ENCODE measurements around the gene TRIM24. TPM values are rescaled to one million over a fixed set of nuclear protein-coding genes. Genes with fewer than 3 reads are reported as not detected.

Gene TRIM24
- total RNA-seq, 1 donor from 2014 or later: 93.8 TPM

DNA sequence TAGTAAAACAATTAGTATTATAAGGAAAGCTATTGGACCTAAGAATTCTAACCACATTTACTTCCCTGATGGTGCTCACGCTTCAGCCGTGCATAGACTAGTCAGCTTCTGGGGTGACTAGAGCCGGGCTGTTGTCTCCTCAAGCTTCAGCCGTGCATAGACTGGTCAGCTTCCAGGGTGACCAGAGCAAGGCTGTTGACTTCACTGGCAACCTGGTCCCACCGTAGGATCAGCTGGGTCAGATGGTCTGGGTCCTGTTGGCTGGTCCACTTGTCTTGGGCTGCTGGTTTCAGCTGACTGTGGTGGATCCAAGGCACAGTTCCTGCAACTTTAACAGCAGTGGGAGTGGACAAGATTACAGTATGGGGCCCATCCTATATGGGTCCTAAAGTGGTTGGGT, 99.4 kb downstream of the TRIM24 start:
- H3K27ac Mint-ChIP-seq (ENCODE audit: unreplicated experiment): peak overlapping the region; percentile 86
- peaks cover 22% of the 10 kb centered on the region for H3K9me3 Mint-ChIP-seq
- TF ChIP-seq, protein P1, sequence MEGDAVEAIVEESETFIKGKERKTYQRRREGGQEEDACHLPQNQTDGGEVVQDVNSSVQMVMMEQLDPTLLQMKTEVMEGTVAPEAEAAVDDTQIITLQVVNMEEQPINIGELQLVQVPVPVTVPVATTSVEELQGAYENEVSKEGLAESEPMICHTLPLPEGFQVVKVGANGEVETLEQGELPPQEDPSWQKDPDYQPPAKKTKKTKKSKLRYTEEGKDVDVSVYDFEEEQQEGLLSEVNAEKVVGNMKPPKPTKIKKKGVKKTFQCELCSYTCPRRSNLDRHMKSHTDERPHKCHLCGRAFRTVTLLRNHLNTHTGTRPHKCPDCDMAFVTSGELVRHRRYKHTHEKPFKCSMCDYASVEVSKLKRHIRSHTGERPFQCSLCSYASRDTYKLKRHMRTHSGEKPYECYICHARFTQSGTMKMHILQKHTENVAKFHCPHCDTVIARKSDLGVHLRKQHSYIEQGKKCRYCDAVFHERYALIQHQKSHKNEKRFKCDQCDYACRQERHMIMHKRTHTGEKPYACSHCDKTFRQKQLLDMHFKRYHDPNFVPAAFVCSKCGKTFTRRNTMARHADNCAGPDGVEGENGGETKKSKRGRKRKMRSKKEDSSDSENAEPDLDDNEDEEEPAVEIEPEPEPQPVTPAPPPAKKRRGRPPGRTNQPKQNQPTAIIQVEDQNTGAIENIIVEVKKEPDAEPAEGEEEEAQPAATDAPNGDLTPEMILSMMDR (conservative IDR thresholded peaks at IDR 0.05): no peak
- no peak overlapping the region for H3K4me3 Mint-ChIP-seq
- no peaks in the 10 kb centered on the region for H3K27me3 Mint-ChIP-seq (ENCODE audit: low read depth)
- H3K36me3 Mint-ChIP-seq (ENCODE audit: low read depth): peaks cover 91% of the 10 kb centered on the region
- no peak for DNase-seq (ENCODE audit: low read depth, low spot score)
- no peaks in the 10 kb centered on the region for H3K4me1 Mint-ChIP-seq

DNA sequence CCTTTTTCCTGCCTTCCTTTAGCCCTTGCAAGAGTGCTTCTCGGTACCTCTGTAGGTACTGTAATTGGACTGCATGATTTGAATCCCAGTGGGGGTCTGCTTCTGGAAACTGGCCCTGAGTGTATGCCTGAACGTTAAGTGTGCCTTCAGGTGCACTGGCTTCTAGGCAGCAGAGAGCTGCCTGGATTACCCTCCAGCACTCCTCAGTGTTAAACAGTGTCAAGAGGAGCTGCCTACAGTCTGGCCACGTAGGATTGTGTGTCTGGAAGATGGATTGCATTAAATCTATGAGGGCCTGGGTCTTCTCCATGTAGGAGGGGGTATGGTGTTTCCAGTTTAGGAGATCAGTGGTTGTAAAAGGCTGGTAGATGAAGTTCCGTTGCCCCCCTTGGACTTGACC, 103.7 kb downstream of the TRIM24 start:
- peaks cover 19% of the 10 kb centered on the region for H3K9me3 Mint-ChIP-seq

DNA sequence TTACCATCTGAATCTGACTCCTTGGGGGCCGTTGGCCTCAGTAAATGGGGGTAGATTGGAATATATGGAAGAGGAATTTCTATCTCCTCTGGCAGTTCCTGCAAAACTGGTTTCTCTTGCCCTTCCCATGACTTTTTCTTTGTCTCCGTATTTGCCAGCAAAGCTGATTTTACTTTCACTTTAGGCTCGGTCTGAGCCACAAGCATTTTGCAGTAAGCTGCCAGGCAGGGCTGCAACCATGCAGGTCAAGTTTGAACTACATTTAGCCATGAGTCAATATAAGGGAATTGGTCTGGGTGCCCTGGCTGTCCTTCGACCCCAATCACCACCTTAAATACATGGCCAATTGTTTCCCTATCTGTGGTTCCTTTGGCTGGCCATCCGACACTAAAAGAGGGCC, 104.3 kb downstream of the TRIM24 start:
- Mint-ChIP-seq H3K4me3 (no peak overlapping the region), H3K9me3 (peaks cover 19% of the 10 kb centered on the region), H3K27ac (ENCODE audit: unreplicated experiment) (no peak overlapping the region), H3K27me3 (ENCODE audit: low read depth) (no peaks in the 10 kb centered on the region), H3K4me1 (no peaks in the 10 kb centered on the region), H3K36me3 (ENCODE audit: low read depth) (peaks cover 76% of the 10 kb centered on the region)
- TF ChIP-seq, protein P1 (conservative IDR thresholded peaks at IDR 0.05): no peak
- DNase-seq (ENCODE audit: low read depth, low spot score): no peak

More for the DNA sequence above, 103.7 kb downstream of the TRIM24 start:
- DNase-seq (ENCODE audit: low read depth, low spot score): no peak
- Mint-ChIP-seq H3K4me1 (no peaks in the 10 kb centered on the region), H3K27ac (ENCODE audit: unreplicated experiment) (no peak overlapping the region), H3K4me3 (no peak overlapping the region), H3K36me3 (ENCODE audit: low read depth) (peaks cover 77% of the 10 kb centered on the region), H3K27me3 (ENCODE audit: low read depth) (no peaks in the 10 kb centered on the region)
- TF ChIP-seq, protein P1 (conservative IDR thresholded peaks at IDR 0.05): no peak

DNA sequence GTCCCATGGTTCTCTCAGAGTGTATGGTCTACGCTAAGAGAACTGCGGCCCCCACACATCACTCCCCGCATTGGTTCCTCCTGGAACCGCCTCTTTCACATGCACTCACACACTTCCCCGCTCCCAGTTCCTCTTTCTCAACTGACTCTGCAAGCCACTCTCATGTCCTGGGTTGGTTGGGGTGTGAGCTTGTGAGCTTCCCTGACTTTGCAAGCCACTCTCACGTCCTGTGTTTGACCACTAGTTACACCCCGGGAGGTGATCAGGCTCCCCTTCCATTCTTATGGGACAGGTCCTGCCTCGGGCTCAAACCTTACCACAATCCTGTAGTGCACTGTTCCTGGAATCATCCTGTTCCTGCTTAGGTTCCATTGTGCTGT, 105.0 kb downstream of the TRIM24 start:
- DNase-seq (ENCODE audit: low read depth, low spot score): no peak
- H3K36me3 Mint-ChIP-seq (ENCODE audit: low read depth): peaks cover 72% of the 10 kb centered on the region
- H3K4me3 Mint-ChIP-seq: no peak overlapping the region
- TF ChIP-seq, protein P1 (conservative IDR thresholded peaks at IDR 0.05): no peak
- H3K4me1 Mint-ChIP-seq: no peaks in the 10 kb centered on the region
- H3K27ac Mint-ChIP-seq (ENCODE audit: unreplicated experiment): peak overlapping the region; percentile 14
- peaks cover 19% of the 10 kb centered on the region for H3K9me3 Mint-ChIP-seq
- H3K27me3 Mint-ChIP-seq (ENCODE audit: low read depth): no peaks in the 10 kb centered on the region

DNA sequence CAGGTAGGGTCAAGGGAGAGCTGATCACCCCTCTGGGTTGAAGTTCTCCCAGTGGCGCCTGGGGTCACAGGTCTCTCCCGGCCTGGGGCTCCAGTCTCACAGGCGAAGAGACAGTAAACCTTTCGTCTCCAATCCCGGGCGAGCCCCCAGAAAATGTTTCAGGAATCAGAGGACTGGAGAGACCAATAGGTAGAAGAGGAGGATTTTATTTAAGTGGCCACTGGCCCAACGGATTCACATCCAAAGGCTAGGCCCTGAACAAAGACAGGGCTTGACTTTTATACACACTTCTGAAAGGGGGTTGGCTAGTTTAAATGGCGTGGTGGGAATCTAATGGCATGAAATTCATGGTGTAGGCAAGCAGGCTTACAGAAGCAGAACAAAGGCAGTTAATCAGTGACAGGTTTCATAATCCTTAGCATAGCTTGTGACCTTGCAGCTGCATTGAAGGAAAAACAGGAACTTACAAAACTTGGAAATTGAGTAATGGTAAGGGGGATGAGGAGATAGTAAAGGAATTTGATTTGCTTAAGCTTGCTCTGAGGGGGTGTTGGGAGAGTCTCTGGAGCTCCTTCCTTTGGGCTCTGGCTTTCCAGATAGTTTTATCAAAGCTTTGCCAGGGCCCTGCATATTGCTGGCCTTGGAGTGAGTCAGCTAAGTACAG, 105.5 kb downstream of the TRIM24 start:
- Mint-ChIP-seq H3K27me3 (ENCODE audit: low read depth) (no peaks in the 10 kb centered on the region), H3K9me3 (peaks cover 19% of the 10 kb centered on the region), H3K27ac (ENCODE audit: unreplicated experiment) (peak overlapping the region; percentile 55), H3K4me3 (no peak overlapping the region), H3K4me1 (no peaks in the 10 kb centered on the region), H3K36me3 (ENCODE audit: low read depth) (peaks cover 71% of the 10 kb centered on the region)
- TF ChIP-seq, protein P1 (conservative IDR thresholded peaks at IDR 0.05): no peak
- no peak for DNase-seq (ENCODE audit: low read depth, low spot score)
